IPS-18c (cell line): ENCODE results near the gene FADS6.
A peak's percentile ranks its signal among the peaks of the same experiment; 100 is the strongest.
"Not testable (repeated sequence)": the region's sequence is repeated elsewhere in the genome, so short reads cannot be mapped to it uniquely, and the experiment has no call there.

Source experiments
- H3K4me3 ChIP-seq: 2 replicates; pipeline ENCODE4 v1.7.0; 2013; ENCODE audit warnings: low read depth, mild to moderate bottlenecking, low read length, moderate library complexity; ENCODE audit not compliant: insufficient read depth
- H3K9me3 ChIP-seq: one replicate; pipeline ENCODE4 v1.6.1; 2013; ENCODE audit warnings: mild to moderate bottlenecking, low read length, moderate library complexity; ENCODE audit not compliant: control insufficient read depth, insufficient read depth

FADS6 gene

DNA sequence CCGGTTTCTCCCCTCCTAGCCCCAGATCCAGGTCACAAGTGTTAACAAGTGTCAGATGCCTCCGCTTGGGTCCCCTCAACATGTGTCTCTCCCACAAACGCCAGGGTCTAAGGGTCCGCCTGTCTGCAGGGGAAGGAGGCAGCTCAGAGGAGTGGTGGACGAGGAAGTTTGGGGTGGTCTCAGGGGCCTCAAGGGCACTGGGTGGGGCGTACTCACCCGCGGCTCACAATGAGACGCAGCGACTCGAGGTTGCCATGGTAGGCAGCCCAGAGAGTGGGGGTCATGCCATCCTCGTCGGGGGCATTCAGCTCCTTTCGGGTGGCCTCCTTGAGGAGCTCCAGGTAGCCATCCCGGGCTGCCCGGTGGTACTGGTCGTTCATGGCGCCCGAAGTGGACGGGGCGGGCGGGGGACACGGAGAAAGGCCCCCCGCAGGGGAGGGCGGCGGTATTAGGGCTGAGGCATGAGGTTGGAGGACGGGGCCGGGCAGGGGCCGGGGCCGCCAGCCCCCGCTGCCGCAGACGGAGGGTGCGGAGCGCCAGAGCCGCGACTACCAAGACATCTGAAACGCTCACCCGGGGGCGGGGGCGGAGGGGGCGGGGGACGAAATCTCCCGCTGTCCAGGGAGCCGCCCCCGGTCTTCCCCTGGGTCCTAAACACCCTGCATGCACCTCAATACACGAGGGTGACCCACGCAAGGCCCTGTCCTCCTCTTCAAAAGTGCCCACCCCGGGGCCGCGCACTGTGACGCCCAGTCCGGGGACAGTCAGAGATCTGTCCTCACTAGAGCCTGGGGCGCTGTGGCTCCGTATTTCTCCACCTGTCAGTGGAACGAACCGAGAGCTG, 29.5 kb upstream of the FADS6 start, which contains the start of gene USH1G:
USH1G (minus strand) TSS at position 562 of the 844 bp plus-strand sequence; CDS start at position 380, 182 bp downstream.
- H3K4me3 ChIP-seq: peak within 1 kb of the TSS; percentile 52; the same call in 1 of the 2 replicates
- no peaks in the 10 kb centered on the region for H3K9me3 ChIP-seq

DNA sequence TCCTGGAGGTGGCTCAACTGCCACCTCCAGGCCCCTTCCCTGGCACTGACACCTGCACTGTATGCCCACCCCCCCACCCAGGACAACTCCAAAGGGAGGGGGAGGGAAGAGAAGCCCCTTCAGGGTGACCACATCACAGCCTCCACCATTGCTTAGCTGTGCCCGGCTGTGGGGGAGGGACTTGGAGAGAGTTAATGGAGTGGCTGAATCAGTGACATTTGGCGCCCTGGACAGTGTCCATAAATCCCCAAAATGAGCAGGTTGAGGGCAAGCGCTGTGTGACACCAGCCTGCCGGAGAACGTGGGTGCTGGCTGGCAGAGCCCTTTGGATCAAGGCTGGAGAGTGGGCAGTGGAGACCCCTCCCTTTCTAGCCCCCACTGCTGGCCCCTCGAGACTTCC, 28.7 kb upstream of the FADS6 start:
- no peak overlapping the region for H3K4me3 ChIP-seq
- H3K9me3 ChIP-seq: no peaks in the 10 kb centered on the region

DNA sequence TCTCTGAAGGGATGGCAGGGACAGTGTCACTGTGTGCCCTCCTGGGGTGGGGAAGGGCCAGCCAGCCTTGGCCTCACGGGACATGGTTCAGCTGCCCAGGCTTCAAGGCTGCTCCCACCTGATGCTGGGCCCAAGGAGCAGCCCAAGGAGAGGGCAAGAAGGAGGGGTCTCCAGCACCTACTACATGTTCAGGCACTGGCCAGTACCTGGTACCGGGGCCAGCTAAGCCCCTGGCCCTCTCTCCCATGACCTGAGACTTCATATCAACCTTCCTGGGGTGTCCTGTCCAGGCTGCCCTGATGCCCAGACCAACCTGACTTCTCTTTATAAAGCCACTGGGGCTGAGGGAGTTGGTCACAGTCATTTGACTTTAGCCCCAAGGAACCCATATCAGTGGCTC, 28.3 kb upstream of the FADS6 start:
- Histone ChIP-seq H3K4me3 (no peak overlapping the region), H3K9me3 (no peaks in the 10 kb centered on the region)

DNA sequence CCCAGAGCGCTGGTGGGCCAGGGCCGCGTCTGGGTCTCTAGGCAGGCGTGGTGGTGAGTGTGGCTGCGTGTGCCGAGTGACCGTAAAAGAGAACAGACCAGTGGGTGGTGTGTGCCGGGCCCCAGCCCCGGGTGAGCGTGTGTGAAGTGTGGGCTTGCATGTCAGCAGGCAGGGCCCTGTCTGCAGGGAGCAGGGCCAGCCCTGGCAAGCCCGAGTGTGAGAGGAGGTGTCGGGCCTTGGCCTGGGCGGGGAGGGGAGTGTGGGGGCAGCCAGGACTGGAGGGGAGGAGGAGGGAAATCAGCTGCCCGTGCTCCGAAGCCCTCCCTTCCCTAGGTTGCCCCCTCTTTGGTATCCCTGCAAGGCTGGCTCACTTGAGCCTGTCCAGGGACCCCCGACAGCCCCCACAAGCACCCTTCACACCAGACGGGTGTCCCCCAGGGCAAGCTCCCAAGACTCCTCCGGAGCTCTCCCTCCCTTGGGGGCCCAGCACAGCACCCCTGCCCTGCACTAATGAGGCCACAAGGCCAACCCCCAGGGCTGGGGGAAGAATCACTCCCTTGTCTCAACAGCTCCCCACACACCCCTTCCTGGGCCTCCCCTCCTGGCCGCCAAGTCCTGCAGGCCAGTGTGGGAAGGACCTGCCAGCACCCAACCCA, 27.7 kb upstream of the FADS6 start:
- H3K9me3 ChIP-seq: no peaks in the 10 kb centered on the region
- no peak overlapping the region for H3K4me3 ChIP-seq

DNA sequence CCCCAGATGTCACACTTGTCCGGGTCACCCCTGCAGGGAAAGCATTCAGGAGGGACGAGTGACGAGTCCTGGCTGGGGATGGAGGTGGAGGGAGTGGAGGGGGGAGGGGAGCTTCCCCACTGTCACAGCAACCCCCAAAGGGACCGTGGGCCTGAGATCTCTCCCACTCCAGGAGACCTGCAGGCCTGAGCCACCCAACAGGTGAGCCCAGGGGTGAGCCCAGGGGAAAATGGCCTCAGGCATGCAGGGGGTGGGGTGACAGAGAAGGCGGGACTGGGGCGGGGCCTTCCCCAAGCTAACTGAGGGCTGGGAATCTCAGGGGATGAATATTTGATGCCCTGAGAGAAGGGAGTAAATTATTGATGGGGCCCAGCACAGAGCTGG, 27.2 kb upstream of the FADS6 start:
- H3K9me3 ChIP-seq: no peaks in the 10 kb centered on the region

DNA sequence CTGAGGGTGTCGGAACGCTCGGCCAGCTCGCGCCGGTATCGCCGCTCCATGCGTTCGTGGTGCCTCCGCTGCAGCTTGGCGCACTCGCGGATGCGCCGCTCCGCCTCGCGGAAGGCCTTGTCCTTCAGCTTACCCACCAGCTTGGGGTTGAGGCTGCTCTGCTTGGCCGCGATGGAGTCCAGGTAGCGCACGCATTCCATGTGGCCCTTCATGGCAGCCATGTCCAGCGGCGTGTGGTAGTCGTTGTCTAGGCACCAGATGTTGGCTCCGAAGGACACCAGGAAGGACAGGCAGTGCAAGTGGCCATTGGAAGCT, 26.8 kb upstream of the FADS6 start:
- no peaks in the 10 kb centered on the region for H3K9me3 ChIP-seq

More for the DNA sequence above, 27.2 kb upstream of the FADS6 start:
- H3K4me3 ChIP-seq: no peak overlapping the region

DNA sequence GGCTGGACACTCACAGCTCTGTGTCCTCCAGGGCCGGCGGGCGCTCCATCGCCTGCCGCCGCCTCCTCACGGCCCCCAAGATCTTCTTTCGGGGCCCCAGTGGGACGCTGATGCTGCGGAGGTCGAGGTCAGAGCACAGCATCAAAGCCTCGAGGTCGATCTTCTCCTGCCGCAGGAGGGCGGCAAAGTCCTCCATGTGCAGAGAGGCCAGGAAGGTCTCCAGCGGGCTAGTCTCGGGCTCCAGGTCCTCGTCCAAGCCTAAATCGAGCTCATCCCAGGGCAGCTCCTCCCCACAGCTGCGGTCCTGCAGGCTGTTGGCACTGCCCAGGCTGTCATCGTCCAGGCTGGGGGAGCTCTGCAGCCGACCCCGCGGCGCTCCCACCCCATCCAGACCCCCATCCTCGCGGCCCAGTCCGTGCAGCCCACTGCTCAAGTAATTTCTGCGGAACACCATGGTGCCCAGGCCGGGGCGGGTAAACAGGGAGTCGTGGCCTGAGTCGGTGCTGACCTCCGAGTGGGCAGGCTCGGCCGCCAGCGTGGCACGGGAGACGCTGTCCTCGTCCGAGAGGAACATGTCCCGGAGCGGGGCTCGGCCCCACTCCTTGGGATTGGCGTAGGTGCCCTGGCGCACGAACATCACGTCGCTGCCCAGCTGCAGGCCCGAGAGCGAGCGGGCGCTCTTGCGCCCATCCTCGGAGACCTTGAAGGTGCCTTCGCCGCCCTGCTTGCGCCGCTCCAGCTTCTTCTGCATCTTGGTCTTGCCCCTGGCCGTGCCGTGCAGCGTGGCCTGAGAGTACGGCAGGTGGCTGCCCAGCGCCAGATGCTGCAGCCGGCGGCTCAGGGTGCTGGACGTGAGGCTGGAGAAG, 26.2 kb upstream of the FADS6 start:
- no peaks in the 10 kb centered on the region for H3K9me3 ChIP-seq
- no peak overlapping the region for H3K4me3 ChIP-seq

More for the DNA sequence above, 26.8 kb upstream of the FADS6 start:
- H3K4me3 ChIP-seq: no peak overlapping the region

DNA sequence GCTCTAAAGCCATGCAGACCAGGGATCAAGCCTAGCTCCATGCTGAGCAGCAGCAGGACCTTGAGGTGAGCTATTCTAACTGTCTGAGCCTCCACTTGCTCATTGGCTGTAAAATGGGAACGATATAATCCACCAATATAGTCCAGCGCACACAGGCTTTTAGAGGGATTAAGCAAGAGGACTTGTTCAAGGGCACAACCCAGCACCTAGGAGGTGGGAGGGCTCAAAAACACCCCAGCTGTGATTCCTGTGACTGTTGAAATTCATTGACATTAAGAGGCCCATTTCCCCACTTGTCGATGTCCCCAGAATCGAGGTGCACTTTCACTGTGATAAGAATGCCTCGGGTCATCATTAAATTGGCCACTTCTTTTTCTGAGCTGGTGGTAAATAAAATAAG, 25.5 kb upstream of the FADS6 start:
- no peaks in the 10 kb centered on the region for H3K9me3 ChIP-seq
- H3K4me3 ChIP-seq: no peak overlapping the region

DNA sequence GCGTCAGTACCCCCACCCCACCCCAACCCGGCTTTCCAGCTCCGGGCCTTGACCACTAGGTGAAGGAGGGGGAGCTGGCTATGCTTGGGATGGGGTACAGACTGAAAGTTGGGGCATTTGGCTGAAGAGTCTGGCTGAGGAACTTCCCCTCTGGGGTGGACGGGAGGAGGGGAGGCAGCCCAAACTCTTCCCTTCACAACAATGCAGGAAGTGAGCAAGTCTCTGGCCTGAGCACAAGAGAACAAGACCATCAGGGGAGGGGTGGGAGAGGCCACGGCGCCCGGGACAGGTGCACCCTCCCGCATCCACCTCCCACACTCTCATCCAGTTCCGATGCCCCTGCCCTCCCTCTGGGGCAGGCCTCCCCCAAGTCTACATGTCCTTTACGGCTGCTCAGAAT, 24.0 kb upstream of the FADS6 start:
- no peak overlapping the region for H3K4me3 ChIP-seq
- H3K9me3 ChIP-seq: no peaks in the 10 kb centered on the region

DNA sequence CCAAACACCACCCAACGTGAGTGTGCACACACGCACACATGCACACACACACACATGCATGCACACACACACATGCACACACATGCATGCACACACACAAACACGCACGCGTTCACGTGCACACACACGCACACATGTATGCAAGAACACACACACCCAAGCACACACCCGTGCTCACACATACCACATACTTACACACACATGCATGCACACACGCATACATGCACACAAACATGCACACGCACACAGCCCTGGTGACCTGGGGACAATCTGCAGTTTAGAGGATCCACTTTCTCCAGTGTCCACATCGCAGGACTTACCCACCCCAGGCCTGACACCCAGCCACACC, 23.4 kb upstream of the FADS6 start:
- Histone ChIP-seq H3K4me3 (no peak overlapping the region), H3K9me3 (no peaks in the 10 kb centered on the region)

DNA sequence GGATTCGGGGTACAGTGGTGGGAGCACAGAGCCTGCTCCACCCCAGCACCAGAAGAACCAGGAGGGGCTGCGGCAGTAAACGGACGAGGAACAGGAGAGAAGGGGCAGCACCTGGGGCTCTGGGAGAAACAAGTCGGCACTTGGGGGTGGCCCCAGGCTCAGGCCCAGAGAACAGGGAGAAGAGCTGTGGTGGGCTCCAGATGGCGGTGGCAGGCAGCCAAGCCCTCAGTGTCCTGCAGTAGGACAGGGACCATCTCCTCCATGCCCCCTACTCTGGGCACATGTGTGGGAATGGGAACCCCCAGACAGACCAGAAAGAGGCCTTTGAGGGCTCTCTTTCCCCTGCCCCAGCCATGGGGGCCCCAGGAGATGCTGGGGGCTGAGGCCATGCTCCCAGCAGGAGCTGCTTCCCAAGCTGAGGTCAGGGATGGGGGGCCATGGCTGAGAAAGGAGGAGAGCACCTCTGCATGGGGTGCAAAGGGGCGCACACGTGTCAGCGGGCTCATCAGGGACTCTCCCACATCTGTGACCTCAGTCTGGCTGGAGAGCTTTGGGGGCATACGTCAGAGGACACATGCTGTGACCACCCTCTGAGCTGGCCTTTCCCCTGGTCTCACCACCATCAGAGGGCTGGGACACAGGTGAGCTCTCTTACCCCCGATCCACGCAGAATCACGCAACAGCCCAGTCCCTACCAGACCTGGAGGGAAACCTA, 22.9 kb upstream of the FADS6 start:
- Histone ChIP-seq H3K4me3 (no peak overlapping the region), H3K9me3 (no peaks in the 10 kb centered on the region)

DNA sequence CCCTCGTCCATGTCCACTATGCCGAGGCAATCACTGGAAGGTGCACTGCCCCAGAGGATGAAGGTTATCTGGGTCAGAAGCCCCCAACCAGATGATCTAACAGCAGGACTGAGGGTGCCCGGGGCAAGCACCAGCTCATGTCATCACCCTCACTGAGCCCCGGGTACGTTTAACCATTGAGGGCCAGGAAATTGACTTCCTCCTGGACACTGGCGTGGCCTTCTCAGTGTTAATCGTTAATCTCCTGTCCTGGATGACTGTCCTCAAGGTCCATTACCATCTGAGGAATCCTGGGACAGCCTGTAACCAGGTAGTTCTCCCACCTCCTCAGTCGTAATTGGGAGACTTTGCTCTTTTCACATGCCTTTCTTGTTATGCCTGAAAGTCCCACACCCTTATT, 18.0 kb upstream of the FADS6 start:
- not testable (repeated sequence) for H3K4me3 ChIP-seq, H3K9me3 ChIP-seq

DNA sequence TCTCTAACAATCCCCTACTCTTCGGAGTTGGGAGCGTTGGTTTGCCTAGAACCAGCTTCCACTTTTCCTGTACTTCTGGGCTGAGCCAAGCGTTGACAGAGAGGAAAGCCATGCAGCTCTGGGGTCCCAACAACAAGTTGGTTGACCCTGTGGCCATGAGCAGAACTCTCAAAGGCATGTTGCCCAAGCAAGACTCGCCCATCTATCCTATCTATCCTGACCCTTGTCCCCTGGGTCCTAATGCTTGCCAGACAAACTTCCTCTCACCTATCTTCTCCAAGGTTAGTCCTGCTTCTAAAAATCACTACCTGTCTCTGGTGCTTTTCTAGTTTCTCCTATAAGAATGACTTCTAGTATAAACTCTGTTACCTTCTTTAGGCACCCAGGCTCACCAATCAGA, 15.7 kb upstream of the FADS6 start:
- H3K4me3 ChIP-seq: not testable (repeated sequence)

DNA sequence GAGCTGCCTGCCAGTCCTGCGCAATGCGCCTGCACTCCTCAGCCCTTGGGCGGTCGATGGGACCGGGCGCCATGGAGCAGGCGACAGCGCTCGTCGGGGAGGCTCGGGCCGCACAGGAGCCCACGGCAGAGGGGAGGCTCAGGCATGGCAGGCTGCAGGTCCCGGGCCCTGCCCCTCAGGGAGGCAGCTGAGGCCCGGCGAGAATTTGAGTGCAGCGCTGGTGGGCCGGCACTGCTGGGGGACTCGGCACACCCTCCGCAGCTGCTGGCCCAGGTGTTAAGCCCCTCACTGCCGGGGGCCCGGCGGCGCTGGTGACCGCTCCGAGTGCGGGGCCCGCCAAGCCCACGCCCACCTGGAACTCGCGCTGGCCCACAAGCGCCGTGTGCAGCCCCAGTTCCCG, 13.6 kb upstream of the FADS6 start:
- H3K9me3 ChIP-seq: no peaks in the 10 kb centered on the region

More for the DNA sequence above, 15.7 kb upstream of the FADS6 start:
- not testable (repeated sequence) for H3K9me3 ChIP-seq

DNA sequence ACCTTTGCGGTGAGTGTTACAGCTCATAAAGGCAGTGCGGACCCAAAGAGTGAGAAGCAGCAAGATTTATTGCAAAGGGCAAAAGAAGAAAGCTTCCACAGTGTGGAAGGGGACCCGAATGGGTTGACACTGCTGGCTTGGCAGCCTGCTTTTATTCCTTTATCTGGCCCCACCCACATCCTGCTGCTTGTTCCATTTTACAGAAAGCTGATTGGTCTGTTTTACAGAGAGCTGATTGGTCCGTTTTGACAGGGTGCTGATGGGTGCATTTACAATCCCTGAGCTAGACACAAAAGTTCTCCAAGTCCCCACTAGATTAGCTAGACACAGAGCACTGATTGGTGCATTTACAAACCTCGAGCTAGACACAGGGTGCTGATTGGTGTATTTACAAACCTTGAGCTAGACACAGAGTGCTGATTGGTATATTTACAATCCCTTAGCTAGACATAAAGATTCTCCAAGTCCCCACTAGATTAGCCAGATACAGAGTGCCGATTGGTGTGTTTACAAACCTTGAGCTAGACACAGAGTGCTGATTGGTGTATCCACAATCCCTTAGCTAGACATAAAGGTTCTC, 12.9 kb upstream of the FADS6 start:
- H3K4me3 ChIP-seq, H3K9me3 ChIP-seq: not testable (repeated sequence)

More for the DNA sequence above, 13.6 kb upstream of the FADS6 start:
- H3K4me3 ChIP-seq: no peak overlapping the region

DNA sequence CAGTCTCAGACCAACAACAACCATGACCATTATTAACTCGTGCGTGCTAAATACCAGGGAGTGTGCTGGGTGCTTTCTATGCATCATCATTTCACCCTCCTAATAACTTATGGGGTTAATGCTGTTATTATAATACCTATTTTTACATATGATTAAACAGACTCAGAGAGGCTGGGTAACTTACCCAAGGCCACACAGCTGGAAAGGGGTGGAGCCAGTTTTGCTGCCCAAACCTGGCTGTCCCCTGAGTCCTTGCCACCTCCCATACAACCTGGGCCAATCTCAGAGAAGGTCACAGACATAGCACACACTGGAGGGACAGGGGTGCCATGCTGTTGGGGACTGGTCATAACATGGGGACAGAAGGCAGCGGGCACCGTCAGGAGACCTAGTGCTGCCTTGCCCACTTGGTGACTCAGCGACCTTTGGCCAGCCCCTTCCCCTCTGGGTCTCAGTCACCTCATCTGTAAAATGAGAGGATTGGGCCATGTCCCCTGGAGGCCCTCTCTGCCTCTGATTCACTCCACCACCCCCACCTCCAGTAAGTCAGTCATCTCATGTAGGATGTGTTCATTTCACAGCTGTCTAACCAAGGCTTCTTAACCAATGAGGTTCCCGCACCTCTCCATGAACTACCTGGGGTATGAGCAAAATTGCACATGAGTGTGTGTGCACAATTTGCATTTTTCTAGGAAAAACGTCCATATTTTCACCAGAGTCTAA, 11.4 kb upstream of the FADS6 start:
- H3K9me3 ChIP-seq: no peaks in the 10 kb centered on the region
- no peak overlapping the region for H3K4me3 ChIP-seq
